Measurements from ENCODE around the gene CST11. TPM values are rescaled to one million over a fixed set of nuclear protein-coding genes. Genes with fewer than 3 reads are reported as not detected.

Gene CST11
- total RNA-seq, 1 donor from 2014 or later: not detected

GRCh38 chr20:23490817-23491216 is 38.1 kb upstream of the CST11 start, which contains the start of gene CST8:
Gene CST8 (plus strand): TSS chr20:23491117. CDS start chr20:23491668, 551 bp downstream.
- intact Hi-C loops (cut with micrococcal nuclease): no loop called here
- no peaks in the 10 kb centered on the region for H3K27me3 ChIP-seq (ENCODE audit: low read depth)
- no peaks in the 10 kb centered on the region for H3K4me1 ChIP-seq
- no peak for TF ChIP-seq CTCF (IDR thresholded peaks at IDR 0.05; ENCODE audit: borderline replicate concordance)
- H3K36me3 ChIP-seq: no peaks in the 10 kb centered on the region
- no peak within 1 kb of the TSS for H3K4me3 ChIP-seq
- no peak for DNase-seq
- peaks cover 18% of the 10 kb centered on the region for H3K9me3 ChIP-seq (replicated peaks)
- H3K27ac ChIP-seq (replicated peaks): no peak within 1 kb of the TSS

- no peak for TF ChIP-seq CTCF (IDR thresholded peaks at IDR 0.05; ENCODE audit: borderline replicate concordance)
These were observed 36.3 kb upstream of the CST11 start for GRCh38 chr20:23488996-23489395.

GRCh38 chr20:23488470-23488869 is 35.8 kb upstream of the CST11 start:
- no peak for TF ChIP-seq CTCF (IDR thresholded peaks at IDR 0.05; ENCODE audit: borderline replicate concordance)
- Histone ChIP-seq H3K4me1 (no peaks in the 10 kb centered on the region), H3K9me3 (replicated peaks) (peaks cover 18% of the 10 kb centered on the region), H3K27me3 (ENCODE audit: low read depth) (no peaks in the 10 kb centered on the region), H3K36me3 (no peaks in the 10 kb centered on the region), H3K27ac (replicated peaks) (no peak overlapping the region), H3K4me3 (no peak overlapping the region)
- intact Hi-C loops (cut with micrococcal nuclease): no loop called here
- DNase-seq: no peak

More at GRCh38 chr20:23488996-23489395, 36.3 kb upstream of the CST11 start:
- intact Hi-C loops (cut with micrococcal nuclease): no loop called here
- Histone ChIP-seq H3K27ac (replicated peaks) (no peak overlapping the region), H3K9me3 (replicated peaks) (peaks cover 18% of the 10 kb centered on the region), H3K27me3 (ENCODE audit: low read depth) (no peaks in the 10 kb centered on the region), H3K36me3 (no peaks in the 10 kb centered on the region), H3K4me1 (no peaks in the 10 kb centered on the region), H3K4me3 (no peak overlapping the region)
- no peak for DNase-seq

GRCh38 chr20:23484081-23484480 is 31.4 kb upstream of the CST11 start:
- no peaks in the 10 kb centered on the region for H3K36me3 ChIP-seq
- intact Hi-C loops (cut with micrococcal nuclease): no loop called here
- H3K4me3 ChIP-seq: no peak overlapping the region
- H3K4me1 ChIP-seq: no peaks in the 10 kb centered on the region
- no peak overlapping the region for H3K27ac ChIP-seq (replicated peaks)
- peaks cover 18% of the 10 kb centered on the region for H3K9me3 ChIP-seq (replicated peaks)
- DNase-seq: no peak
- TF ChIP-seq CTCF (IDR thresholded peaks at IDR 0.05; ENCODE audit: borderline replicate concordance): no peak
- H3K27me3 ChIP-seq (ENCODE audit: low read depth): no peaks in the 10 kb centered on the region

GRCh38 chr20:23482138-23482537 is 29.5 kb upstream of the CST11 start:
- H3K36me3 ChIP-seq: no peaks in the 10 kb centered on the region
- H3K4me3 ChIP-seq: no peak overlapping the region
- no peak overlapping the region for H3K27ac ChIP-seq (replicated peaks)
- TF ChIP-seq CTCF (IDR thresholded peaks at IDR 0.05; ENCODE audit: borderline replicate concordance): no peak
- H3K9me3 ChIP-seq (replicated peaks): peaks cover 11% of the 10 kb centered on the region
- intact Hi-C loops (cut with micrococcal nuclease): no loop called here
- H3K4me1 ChIP-seq: no peaks in the 10 kb centered on the region
- no peaks in the 10 kb centered on the region for H3K27me3 ChIP-seq (ENCODE audit: low read depth)
- DNase-seq: no peak
